Activated gamma-delta T cell treated with Interleukin-2 at 50 U/mL for 16 hours (primary cell): ENCODE results near the gene SEPTIN5.

ENCODE experiments used
- DNase-seq: peaks from one replicate; pipeline ENCODE4 v3.0.0-alpha.2; 2020

Gene SEPTIN5

GRCh38 chr22:19705181-19705934 lies 8.9 kb upstream of the SEPTIN5 start:
- DNase-seq, result no peak

DNA sequence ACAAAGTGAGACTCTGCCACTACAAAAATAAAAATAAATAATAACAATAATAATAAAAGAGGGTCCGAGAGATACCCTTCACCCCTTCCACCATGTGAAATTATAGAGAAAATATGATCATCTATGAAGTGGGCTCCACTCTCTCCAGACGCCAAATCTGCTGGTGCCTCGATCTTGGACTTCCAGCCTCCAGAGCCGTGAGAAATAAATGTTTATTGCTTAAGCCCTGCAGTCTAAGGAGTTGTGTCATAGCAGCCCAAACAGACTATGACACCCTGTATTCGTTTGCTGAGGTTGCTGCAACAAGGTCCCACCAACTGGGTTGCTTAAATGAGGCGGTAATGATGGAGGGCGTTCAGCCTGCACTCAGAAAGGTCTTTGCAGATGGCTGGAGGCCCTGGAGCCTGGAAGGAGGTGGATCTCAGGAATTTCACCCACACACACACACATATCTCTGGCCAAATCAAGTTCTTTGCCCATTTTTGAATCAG lies 7.6 kb upstream of the SEPTIN5 start:
- DNase-seq, result no peak

DNA sequence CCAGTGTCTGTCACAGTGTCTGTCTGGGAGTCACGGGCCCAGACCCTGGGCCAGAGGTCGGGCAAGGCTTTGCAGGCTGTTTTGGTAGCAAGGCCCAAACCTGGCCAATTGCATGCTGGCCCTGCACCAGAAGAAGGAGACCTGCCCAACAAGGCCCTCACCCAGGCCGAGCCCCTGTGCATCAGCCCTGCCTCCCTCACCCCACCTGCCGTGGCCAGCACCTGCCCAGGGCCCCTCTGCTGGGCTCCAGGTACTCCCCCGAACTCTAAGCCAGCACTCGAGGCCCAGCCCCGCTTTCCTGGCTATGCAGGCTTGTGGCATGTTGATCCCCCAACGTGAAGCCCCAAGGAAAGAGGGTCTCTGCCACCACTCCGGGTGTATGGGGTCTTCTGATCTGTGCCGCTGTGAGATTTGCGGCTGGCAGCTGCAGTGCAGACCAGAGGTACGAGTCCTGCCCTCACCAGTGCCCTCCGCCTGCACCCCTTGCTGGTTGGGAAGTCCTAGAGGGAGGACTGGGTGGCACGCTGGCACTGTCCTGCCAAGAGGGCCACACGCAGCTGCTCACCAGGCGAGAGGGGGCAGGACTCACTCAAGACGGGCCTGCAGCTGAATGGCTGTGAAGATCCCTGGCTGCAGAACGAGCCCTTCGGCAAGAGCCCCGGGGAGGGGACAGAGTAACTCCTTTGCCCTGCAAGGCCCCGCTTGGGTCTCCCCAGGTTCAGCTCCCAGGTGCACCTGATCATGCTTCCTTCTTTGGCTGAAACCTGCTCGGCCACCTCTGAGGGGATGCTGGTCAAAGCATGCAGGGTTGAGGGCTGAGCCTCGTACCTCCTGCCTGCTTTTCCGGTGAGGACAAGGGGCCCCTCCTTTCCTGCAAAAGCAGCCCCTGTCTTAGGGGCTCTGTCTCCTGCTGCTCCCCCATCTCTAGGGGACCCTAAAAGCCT lies 6.7 kb upstream of the SEPTIN5 start:
- DNase-seq, result no peak

GRCh38 chr22:19708321-19709011 lies 5.8 kb upstream of the SEPTIN5 start:
- DNase-seq, result no peak

- DNase-seq, result no peak
Observed at GRCh38 chr22:19709063-19709769, 5.1 kb upstream of the SEPTIN5 start.

DNA sequence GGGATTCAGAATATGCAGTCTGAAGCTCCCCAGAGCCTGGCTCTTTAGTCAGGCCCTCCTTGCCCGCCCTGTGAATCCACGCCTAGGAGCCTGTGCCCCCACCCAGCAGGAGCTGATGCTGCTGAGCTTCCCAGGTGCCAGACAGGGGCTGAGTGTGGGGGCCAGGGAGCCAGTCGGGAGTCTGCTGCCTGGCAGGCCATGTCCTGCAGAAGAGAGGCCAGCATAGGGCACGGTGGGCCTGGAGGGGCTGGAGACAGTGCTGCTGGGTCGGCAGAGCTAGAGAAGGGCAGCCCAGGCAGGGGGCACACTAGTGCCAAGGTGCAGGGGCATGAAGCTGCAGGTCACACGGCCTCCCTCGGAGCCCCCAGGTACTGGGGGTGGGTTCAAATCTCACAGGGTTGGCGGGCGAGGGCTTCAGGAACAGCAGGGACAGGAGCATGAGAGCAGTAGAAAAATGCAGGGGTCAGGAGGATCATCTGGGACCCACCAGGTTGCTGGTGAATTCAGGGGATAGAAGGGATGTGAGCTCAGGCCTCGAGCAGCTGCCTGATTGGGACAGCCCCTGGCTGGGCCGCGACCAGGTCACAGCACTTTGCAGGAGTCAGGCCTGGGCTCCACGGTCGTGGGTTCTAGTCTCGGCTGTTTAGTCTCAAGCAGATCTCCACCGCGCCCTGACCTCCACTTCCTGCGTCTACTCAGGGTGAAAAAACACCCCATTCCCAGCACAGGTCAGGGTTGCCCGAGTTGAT lies 4.1 kb upstream of the SEPTIN5 start:
- no peak for DNase-seq

DNA sequence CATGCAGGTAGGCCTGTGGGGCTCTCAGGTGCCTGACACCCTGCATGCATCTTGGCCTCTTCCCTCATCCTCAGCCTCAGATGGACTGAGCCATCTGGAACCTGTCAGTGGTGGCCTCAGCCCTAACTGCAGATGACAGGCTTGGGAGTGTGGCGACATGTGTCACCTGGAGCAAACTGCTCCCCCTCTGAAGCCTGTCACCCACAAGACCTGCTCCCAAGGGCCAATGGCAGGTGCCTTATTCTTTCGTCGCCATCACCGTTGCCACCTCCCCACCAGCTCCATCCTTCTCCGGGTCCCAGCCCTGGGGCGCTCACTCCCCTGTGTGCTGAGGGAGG lies 3.6 kb upstream of the SEPTIN5 start:
- DNase-seq, result no peak

DNA sequence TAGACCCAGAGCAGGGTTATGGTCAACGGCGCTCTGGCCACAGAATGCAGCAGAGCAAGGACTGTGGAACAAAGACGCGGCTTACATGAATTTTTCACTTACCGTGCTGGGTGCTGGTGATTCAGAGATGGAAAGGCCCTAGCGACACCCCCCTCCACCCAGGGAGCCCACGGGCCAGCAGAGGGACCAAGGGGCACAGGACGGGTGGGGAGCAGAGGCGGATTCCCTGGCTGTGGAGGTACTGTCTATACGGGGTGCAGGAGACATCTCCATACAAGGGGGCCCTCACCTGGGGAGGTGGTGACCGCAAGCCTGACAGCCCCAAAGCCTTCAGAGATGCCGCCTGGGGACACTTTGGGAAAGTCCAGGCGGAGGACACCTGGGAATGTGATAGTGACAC lies 1.1 kb upstream of the SEPTIN5 start:
- no peak for DNase-seq

DNA sequence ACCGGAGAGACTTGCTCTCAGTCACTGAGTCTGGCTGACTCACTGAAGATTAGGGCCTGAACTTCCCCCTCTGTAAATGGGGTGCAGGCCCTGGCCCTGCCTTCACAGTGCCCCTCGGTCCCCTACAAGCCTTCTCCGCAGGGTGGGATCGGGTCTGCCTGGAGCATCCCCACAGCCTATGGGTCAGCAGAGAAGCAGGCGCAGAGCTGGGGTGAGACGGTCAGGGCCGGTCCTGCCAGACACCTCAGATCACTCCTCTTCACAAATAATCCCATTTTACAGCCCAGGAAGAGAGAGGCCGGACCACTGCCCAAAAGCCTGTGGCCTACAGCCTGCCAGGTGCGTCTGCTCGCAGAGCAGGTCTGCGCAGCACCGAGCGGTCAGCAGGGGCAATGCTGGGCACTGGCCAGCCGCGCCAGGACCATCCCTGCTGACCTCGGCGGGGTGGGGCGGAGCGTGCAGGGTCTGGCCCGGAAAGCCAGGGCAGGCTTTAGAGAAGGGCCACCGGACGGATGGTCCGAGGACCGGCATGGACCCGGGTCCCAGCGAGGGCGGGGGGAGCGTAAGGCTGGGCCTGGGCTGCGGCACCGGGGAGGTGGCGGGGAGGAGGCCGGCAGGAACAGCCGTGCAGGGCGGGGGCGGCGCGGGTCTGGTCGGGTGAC lies 522 bp upstream of the SEPTIN5 start:
- DNase-seq, result no peak

- DNase-seq, result no peak
Observed at GRCh38 chr22:19715188-19715930, 1.1 kb downstream of the SEPTIN5 start.

DNA sequence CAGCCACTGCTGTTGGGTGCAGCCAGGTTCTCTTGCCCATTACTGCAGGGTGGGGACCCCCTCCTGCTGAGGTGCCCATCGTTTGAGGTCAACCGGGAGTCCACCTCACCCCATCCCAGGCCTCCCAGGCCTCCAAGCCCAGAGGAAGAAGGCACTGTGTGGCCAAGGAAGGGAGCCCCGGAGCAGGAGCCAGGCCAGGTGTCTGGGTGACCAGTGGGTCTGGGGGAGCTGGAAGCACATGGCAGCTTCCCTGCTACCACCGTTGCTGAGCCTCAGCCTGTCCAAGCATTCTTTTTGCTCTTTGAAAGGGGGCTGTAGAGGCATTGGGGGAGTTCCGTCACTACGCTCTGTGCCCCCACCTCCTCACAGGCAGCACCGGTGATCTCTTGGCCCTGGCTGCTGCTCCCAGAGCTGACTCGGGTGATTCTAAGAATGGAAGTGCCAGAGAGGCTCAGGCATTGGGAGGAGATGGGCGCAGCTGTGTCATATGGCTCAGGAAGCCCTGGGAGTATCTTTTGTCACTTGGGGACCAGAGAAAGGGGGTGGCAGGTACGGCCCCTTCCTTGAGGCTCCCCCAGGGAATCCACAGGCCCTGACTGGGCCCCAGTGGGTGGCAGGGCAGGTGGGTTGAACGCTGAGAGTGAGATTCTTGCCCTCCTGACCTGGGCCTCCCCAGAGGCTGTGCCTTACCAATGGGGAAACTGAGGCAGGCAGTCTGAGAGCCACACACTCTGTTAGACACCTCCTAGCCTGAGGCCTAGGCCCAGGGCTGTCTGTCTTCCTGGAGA lies 1.9 kb downstream of the SEPTIN5 start:
- DNase-seq, result no peak

DNA sequence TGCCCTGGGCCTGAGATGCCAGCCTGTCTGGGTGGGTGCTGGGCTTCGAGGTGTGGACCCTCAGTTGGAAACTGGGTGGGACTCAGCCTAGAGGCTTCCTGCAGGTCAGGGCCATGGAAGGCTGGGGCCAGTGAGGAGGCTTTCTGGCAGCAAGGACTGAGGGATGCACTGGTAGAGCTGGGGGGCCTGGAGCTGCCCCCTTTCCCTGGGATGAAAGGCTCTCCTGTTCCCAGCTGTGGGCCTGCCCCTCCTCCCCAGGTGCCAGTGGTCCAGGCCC lies 2.5 kb downstream of the SEPTIN5 start:
- no peak for DNase-seq

DNA sequence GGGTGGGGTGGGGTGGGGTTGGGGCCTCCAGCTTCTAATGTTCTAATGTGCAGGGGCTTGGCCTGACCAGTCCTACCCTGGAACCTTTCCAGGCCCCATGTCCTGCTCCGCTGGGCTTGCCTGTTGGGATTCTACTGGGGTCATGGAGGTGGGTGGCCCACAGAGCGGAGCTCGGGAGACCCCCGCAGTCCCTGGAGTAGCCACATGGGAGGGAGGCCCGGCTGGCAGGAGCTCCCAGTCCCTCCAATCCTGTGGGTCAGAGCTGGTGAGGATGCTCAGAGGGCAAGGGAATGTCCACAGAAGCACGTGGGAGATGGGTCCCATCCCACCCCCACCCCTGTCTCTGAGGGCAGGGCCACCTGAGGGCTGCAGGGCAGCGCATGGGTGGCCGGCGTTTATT lies 2.9 kb downstream of the SEPTIN5 start:
- DNase-seq, result no peak

DNA sequence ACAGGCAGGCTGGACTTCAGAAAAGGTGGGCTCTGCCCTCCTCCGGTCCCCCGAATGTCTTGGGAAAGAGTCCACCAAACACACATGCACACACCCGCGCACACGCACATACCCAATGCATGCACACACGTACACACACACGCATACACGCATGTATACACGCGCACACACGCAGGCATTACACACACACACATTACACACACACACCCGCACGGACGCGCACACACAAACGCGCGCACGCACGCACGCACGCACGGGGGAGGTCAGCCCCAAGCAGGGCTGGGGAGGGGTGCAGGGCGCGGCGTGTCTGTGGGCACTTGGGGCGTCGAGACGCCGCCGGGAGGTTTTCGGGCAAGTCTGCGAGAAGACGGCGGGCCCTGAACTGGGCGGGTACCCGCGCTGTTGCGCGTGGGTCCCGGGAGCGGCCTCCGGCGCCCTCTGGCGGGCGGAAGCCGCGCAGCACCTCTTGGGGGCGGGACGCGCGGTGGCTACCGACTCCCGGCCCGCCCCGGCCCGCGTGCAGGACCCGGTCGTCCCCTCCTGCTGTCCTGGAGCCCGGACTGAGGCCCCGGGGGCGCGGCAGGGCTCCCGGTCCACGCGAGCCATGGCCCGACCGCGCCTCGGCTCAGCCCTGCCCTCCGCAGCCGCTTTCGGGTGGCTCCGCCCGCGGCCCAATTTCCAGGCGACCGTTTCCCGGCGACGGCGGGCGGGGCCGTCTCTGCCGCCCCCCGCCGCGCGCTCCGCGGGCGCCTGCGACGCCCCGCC lies 3.6 kb downstream of the SEPTIN5 start:
- DNase-seq, result peak; percentile 75

- no peak for DNase-seq
Observed at GRCh38 chr22:19718456-19719049, 4.2 kb downstream of the SEPTIN5 start.

- DNase-seq, result no peak
Observed at GRCh38 chr22:19719050-19719482, 4.8 kb downstream of the SEPTIN5 start.

DNA sequence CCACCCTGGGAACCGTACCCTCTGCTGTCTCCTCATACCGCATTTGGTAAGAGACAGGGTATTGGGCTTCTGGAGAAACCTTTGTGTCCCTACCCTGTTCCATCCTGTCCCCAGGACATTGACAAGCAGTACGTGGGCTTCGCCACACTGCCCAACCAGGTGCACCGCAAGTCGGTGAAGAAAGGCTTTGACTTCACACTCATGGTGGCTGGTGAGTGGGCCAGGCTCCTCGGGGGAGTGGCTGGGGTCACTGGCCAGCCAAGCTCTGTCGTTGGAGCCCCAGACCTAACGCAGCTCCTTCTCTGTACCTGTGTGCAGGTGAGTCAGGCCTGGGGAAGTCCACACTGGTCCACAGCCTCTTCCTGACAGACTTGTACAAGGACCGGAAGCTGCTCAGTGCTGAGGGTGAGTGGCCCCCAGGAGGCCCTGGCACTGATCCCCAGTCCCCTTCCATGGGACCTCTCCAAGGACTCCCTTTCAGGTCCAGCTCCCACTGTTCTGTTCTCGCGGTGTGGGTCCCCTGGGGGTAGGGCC lies 5.3 kb downstream of the SEPTIN5 start:
- no peak for DNase-seq

GRCh38 chr22:19720150-19720827 lies 6.0 kb downstream of the SEPTIN5 start:
- DNase-seq, result no peak
